Measurements from ENCODE around the gene DCLK2. TPM values are rescaled to one million over a fixed set of nuclear protein-coding genes. Genes with fewer than 3 reads are reported as not detected.

DCLK2 gene
- total RNA-seq, 1 experiment from 2014 or later, result 2.7 TPM

DNA sequence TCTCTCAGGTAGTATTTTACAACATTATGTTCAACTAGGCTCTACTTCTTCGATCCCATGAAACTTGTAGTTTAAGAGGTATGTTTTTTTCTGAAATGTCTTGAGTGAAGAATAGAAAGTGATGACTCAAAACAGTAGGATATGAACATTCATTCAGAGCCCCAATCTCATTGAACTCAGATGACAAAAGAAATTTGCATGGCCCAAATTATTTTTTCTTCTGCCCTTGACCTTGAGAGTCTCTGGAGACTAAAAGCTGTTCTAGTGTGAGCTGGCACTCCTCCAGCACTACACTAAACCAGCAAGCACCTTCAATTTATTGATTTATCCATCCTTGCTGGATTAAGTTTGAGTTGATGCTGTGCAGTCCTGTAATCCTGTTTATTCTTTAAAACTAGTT lies 4.0 kb downstream of the DCLK2 start:
- Histone ChIP-seq H3K79me2 (ENCODE audit: insufficient read depth, low read length) (no peaks in the 10 kb centered on the region), H3K4me1 (ENCODE audit: control insufficient read depth in 1 of 2, insufficient read depth in 2 of 2, low read length in 2 of 2) (peaks cover 0 to 12% of the 10 kb centered on the region in 2 experiments; a peak in 2 of 4 replicates), H3K27me3 (ENCODE audit: insufficient read depth, low read length) (no peaks in the 10 kb centered on the region), H3K4me2 (ENCODE audit: low read length) (no peak overlapping the region), H3K9me3 (ENCODE audit: control insufficient read depth in 1 of 2, insufficient read depth in 1 of 2, low read depth in 1 of 2, low read length in 2 of 2) (no peaks in the 10 kb centered on the region), H3K9me2 (ENCODE audit: insufficient read depth) (no peaks in the 10 kb centered on the region), H3K4me3 (replicated peaks in 1 of 2; ENCODE audit: low read depth in 1 of 2, low read length in 2 of 2) (no peak overlapping the region), H3K36me3 (ENCODE audit: control insufficient read depth in 1 of 2, insufficient read depth in 2 of 2, low read length in 2 of 2) (no peaks in the 10 kb centered on the region), H4K20me1 (ENCODE audit: insufficient read depth) (no peaks in the 10 kb centered on the region), H3K27ac (ENCODE audit: low read depth, low read length) (no peak overlapping the region), H2AFZ (ENCODE audit: low read depth, low read length, poor library complexity, severe bottlenecking) (no peak overlapping the region), H3K9ac (ENCODE audit: low read length) (no peak overlapping the region)
- CTCF ChIA-PET, result no interaction called here
- ATAC-seq (no peak), DNase-seq (ENCODE audit: low read depth, low spot score) (no peak)
- intact Hi-C loops (cut with micrococcal nuclease), result no loop called here
- TF ChIP-seq POLR2AphosphoS5 (IDR thresholded peaks at IDR 0.05; ENCODE audit: low read depth, low read length) (no peak), SP1 (IDR thresholded peaks at IDR 0.05; ENCODE audit: low read depth) (no peak), POLR2A (IDR thresholded peaks at IDR 0.05; ENCODE audit: borderline replicate concordance, extremely low read depth, insufficient read depth, insufficient read length) (no peak), SRF (IDR thresholded peaks at IDR 0.05; ENCODE audit: low read depth) (no peak)
- POLR2A ChIA-PET, result no interaction called here
- RAD21 ChIA-PET (ENCODE audit: low non-redundant PET in 1 of 2, low total read pairs in 2 of 2, uncharacterized antibody in 2 of 2, unreplicated experiment in 2 of 2), result interaction anchor here in 1 of 2 experiments (0.6 kb wide), 1 partner anchor 18 kb away, joined by 3 read pairs; no protein-coding TSS in a partner anchor
- BruUV-seq (replicated peaks), result no TSS peak

DNA sequence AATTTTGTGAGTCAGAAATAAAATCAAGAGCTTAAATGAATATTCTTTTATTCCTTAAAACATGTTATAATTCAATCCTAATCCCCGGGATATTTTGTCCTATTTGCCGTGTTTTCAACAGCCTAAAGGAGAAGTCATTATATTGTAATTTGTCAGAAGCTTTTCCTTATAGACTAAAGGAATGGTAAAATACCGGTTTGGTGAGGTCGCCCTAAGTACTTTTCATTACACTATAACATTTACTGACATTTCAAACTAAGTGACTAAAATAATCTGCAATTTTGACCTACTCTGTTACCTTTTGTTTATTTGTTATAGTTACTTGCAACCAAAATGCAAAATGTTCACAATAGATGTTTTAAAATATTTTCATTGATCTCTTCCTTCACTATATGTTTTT lies 8.8 kb downstream of the DCLK2 start:
- intact Hi-C loops (cut with micrococcal nuclease), result no loop called here

More for the DNA sequence above, 8.8 kb downstream of the DCLK2 start:
- ChIA-PET RAD21 (ENCODE audit: low non-redundant PET in 1 of 2, low total read pairs in 2 of 2, uncharacterized antibody in 2 of 2, unreplicated experiment in 2 of 2) (no interaction called here), CTCF (no interaction called here), POLR2A (no interaction called here)
- Histone ChIP-seq H3K9me3 (ENCODE audit: control insufficient read depth in 1 of 2, insufficient read depth in 1 of 2, low read depth in 1 of 2, low read length in 2 of 2) (no peaks in the 10 kb centered on the region), H3K4me3 (replicated peaks in 1 of 2; ENCODE audit: low read depth in 1 of 2, low read length in 2 of 2) (no peak overlapping the region), H3K27me3 (ENCODE audit: insufficient read depth, low read length) (no peaks in the 10 kb centered on the region), H4K20me1 (ENCODE audit: insufficient read depth) (no peaks in the 10 kb centered on the region), H3K4me2 (ENCODE audit: low read length) (no peak overlapping the region), H3K4me1 (ENCODE audit: control insufficient read depth in 1 of 2, insufficient read depth in 2 of 2, low read length in 2 of 2) (no peaks in the 10 kb centered on the region), H2AFZ (ENCODE audit: low read depth, low read length, poor library complexity, severe bottlenecking) (no peak overlapping the region), H3K79me2 (ENCODE audit: insufficient read depth, low read length) (no peaks in the 10 kb centered on the region), H3K9ac (ENCODE audit: low read length) (no peak overlapping the region), H3K27ac (ENCODE audit: low read depth, low read length) (no peak overlapping the region), H3K36me3 (ENCODE audit: control insufficient read depth in 1 of 2, insufficient read depth in 2 of 2, low read length in 2 of 2) (no peaks in the 10 kb centered on the region), H3K9me2 (ENCODE audit: insufficient read depth) (no peaks in the 10 kb centered on the region)
- no peak for DNase-seq (ENCODE audit: low read depth, low spot score)
- ATAC-seq, result no peak
- TF ChIP-seq TCF7L2 (IDR thresholded peaks at IDR 0.05; ENCODE audit: borderline replicate concordance, extremely low read depth, insufficient read depth, insufficient read length) (no peak), POLR2A (IDR thresholded peaks at IDR 0.05; ENCODE audit: borderline replicate concordance, extremely low read depth, insufficient read depth, insufficient read length) (no peak), EZH2 (IDR thresholded peaks at IDR 0.05) (no peak), ZNF274 (IDR thresholded peaks at IDR 0.05; ENCODE audit: low read depth, low read length) (no peak), CEBPB (IDR thresholded peaks at IDR 0.05; ENCODE audit: low read depth) (no peak), SRF (IDR thresholded peaks at IDR 0.05; ENCODE audit: low read depth) (no peak), POLR2AphosphoS5 (IDR thresholded peaks at IDR 0.05; ENCODE audit: low read depth, low read length) (no peak), RAD21 (IDR thresholded peaks at IDR 0.05; ENCODE audit: low read depth) (no peak), ZFX (IDR thresholded peaks at IDR 0.05) (no peak), FOSL1 (IDR thresholded peaks at IDR 0.05; ENCODE audit: low read depth) (no peak)
- TF ChIP-seq, protein P1, sequence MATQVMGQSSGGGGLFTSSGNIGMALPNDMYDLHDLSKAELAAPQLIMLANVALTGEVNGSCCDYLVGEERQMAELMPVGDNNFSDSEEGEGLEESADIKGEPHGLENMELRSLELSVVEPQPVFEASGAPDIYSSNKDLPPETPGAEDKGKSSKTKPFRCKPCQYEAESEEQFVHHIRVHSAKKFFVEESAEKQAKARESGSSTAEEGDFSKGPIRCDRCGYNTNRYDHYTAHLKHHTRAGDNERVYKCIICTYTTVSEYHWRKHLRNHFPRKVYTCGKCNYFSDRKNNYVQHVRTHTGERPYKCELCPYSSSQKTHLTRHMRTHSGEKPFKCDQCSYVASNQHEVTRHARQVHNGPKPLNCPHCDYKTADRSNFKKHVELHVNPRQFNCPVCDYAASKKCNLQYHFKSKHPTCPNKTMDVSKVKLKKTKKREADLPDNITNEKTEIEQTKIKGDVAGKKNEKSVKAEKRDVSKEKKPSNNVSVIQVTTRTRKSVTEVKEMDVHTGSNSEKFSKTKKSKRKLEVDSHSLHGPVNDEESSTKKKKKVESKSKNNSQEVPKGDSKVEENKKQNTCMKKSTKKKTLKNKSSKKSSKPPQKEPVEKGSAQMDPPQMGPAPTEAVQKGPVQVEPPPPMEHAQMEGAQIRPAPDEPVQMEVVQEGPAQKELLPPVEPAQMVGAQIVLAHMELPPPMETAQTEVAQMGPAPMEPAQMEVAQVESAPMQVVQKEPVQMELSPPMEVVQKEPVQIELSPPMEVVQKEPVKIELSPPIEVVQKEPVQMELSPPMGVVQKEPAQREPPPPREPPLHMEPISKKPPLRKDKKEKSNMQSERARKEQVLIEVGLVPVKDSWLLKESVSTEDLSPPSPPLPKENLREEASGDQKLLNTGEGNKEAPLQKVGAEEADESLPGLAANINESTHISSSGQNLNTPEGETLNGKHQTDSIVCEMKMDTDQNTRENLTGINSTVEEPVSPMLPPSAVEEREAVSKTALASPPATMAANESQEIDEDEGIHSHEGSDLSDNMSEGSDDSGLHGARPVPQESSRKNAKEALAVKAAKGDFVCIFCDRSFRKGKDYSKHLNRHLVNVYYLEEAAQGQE (IDR thresholded peaks at IDR 0.05; ENCODE audit: low read depth), result no peak
- TF ChIP-seq, protein P2, sequence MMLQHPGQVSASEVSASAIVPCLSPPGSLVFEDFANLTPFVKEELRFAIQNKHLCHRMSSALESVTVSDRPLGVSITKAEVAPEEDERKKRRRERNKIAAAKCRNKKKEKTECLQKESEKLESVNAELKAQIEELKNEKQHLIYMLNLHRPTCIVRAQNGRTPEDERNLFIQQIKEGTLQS (IDR thresholded peaks at IDR 0.05), result no peak
- TF ChIP-seq, protein P3, sequence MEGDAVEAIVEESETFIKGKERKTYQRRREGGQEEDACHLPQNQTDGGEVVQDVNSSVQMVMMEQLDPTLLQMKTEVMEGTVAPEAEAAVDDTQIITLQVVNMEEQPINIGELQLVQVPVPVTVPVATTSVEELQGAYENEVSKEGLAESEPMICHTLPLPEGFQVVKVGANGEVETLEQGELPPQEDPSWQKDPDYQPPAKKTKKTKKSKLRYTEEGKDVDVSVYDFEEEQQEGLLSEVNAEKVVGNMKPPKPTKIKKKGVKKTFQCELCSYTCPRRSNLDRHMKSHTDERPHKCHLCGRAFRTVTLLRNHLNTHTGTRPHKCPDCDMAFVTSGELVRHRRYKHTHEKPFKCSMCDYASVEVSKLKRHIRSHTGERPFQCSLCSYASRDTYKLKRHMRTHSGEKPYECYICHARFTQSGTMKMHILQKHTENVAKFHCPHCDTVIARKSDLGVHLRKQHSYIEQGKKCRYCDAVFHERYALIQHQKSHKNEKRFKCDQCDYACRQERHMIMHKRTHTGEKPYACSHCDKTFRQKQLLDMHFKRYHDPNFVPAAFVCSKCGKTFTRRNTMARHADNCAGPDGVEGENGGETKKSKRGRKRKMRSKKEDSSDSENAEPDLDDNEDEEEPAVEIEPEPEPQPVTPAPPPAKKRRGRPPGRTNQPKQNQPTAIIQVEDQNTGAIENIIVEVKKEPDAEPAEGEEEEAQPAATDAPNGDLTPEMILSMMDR (IDR thresholded peaks at IDR 0.05 in 2 of 3, conservative IDR thresholded peaks at IDR 0.05 in 1 of 3; ENCODE audit: borderline replicate concordance in 1 of 3, insufficient read depth in 1 of 3, low read depth in 2 of 3, low read length in 2 of 3), result no peak
- no TSS peak for BruUV-seq (replicated peaks)

Data from HCT116 (cell line).